Ishikawa (cell line): ENCODE measurements around the gene DCLK1.

Experiments used
- EGR1 ChIP-seq: IDR thresholded peaks from 2 replicates; pipeline ENCODE4 v1.6.1; 2012
- NFIC ChIP-seq: IDR thresholded peaks from 2 replicates; pipeline ENCODE4 v1.6.1; 2012
- RAD21 ChIP-seq: IDR thresholded peaks from 2 replicates; pipeline ENCODE4 v1.6.1; 2012; ENCODE audit warnings: low read depth
- REST ChIP-seq: IDR thresholded peaks from 2 replicates; pipeline ENCODE4 v1.6.1; 2012; ENCODE audit warnings: low read depth, mild to moderate bottlenecking
- TEAD4 ChIP-seq: IDR thresholded peaks from 2 replicates; pipeline ENCODE4 v1.6.1; 2012
- USF1 ChIP-seq: IDR thresholded peaks from 2 replicates; pipeline ENCODE4 v1.6.1; 2012
- YY1 ChIP-seq: IDR thresholded peaks from 2 replicates; pipeline ENCODE4 v1.6.1; 2012; ENCODE audit warnings: low read depth

- TF ChIP-seq REST (no peak), RAD21 (no peak), YY1 (no peak), TEAD4 (no peak), NFIC (no peak), EGR1 (no peak), USF1 (no peak)
These were observed 410.9 kb downstream of the DCLK1 start for GRCh38 chr13:35720290-35720689.
